Measurements from ENCODE around the gene NCOA1.

DNA sequence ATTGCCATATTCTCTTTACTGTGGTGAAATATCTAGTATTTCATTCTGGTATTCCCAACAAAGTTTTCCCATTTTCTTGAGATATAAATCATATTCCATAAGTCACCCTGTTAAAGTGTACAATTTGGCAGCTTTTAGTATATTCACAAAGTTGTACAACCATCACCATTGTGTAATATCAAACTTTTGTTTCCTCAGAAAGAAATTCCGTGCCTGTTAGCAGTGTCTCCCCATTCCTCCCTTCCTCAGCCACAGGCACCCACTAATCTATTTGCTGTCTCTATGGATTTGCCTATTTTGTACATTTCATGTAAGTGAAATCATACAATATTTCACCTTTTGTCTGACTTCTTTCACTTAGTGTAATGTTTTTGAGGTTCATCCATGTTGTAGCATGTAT, 19.7 kb downstream of the NCOA1 start:
- TF ChIP-seq, protein P1, sequence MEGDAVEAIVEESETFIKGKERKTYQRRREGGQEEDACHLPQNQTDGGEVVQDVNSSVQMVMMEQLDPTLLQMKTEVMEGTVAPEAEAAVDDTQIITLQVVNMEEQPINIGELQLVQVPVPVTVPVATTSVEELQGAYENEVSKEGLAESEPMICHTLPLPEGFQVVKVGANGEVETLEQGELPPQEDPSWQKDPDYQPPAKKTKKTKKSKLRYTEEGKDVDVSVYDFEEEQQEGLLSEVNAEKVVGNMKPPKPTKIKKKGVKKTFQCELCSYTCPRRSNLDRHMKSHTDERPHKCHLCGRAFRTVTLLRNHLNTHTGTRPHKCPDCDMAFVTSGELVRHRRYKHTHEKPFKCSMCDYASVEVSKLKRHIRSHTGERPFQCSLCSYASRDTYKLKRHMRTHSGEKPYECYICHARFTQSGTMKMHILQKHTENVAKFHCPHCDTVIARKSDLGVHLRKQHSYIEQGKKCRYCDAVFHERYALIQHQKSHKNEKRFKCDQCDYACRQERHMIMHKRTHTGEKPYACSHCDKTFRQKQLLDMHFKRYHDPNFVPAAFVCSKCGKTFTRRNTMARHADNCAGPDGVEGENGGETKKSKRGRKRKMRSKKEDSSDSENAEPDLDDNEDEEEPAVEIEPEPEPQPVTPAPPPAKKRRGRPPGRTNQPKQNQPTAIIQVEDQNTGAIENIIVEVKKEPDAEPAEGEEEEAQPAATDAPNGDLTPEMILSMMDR (IDR thresholded peaks at IDR 0.05), result no peak
- TF ChIP-seq POLR2AphosphoS5 (IDR thresholded peaks at IDR 0.05; ENCODE audit: insufficient read depth in 1 of 2, low read depth in 1 of 2), result no peak

All from vagina (tissue), 2 donors.